Raji (cell line): ENCODE measurements around the gene NOD2.

Source experiments
- POLR2A ChIP-seq: IDR thresholded peaks from 2 replicates; pipeline ENCODE4 v1.6.1; 2011; ENCODE audit warnings: low read depth, low read length, control low read depth; ENCODE audit not compliant: insufficient read depth

The NOD2 gene

DNA sequence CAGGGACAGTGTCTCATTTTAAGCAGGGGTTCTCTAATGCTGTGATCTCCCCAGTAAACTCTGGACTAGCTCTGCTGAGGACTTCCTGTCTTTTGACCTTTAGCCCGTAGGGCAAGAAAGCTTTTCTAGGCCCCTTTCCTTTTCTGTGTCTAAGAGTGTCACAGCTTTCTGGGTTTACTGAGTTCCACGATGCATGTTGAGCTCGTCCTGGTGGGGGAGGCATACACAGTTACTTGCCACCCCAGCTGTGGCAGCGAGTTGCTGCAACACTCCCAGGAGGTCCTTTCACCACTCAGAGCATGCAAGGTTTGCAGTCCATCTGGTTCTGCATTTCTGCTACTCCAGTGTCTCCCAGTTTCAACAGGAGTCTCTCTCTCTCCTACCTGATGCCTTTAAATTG, 23.7 kb downstream of the NOD2 start:
- TF ChIP-seq POLR2A, result no peak

DNA sequence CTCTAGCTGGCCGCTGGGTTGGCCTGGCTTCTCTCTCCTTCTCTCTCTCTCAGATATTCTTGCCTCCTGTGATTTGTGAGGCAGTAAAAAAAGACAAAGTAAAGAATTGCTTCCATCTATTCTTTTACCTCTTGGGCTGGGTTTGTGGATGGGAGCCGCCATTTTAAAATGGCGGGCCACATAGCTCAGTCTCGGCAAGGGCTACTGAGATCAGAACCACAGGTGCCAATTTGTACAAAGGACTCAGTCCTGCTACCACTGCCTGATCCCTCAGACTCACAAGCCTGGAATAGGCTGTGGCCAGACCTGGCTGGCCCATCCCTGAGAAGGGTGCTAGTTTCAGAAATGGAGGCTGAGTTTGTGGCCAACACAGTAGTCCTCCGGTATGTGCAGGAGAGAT, 24.1 kb downstream of the NOD2 start:
- no peak for TF ChIP-seq POLR2A

GRCh38 chr16:50718061-50718760, 24.8 kb downstream of the NOD2 start:
- no peak for TF ChIP-seq POLR2A

- TF ChIP-seq POLR2A, result no peak
Observed at GRCh38 chr16:50718761-50719400, 25.5 kb downstream of the NOD2 start.

GRCh38 chr16:50719401-50720337, 26.3 kb downstream of the NOD2 start:
- no peak for TF ChIP-seq POLR2A

DNA sequence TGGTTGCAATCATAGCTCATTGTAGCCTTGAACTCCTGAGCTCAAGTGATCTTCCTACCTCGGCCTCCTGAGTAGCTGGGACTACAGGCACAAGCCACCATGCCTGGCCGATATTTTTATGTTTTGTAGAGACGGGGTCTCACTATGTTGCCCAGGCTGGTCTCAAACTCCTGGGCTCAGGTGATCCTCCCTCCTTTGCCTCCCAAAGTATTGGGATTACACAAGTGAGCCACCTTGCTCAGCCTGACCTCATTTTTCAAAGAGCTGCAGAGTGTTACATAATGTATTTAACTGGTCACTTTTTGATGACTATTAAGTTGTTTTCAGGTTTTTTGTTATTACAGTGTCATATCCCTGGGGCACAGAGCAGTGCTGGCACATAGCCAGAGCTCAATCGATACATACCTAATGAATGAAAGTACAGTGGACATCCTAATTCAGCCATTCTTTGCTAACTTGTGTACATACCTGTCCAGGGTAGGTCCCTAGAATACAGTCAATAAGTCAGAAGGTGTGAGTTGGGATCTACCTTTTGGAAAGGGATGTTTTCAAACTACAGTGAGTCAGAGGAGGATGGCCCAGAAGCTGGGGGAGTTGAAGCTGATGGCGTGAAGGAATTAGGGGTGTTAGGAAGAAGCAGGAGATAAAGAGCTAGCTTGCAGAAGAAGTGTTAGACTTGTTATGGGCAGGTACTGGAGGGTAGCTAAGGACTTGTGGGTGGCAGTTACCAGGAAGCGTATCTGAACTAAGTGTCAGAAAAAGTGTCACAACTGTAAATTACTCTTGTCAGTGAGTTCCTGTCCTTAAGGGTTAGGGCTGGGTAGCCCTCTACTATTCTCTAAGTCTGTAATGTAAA, 28.4 kb downstream of the NOD2 start:
- TF ChIP-seq POLR2A, result no peak

DNA sequence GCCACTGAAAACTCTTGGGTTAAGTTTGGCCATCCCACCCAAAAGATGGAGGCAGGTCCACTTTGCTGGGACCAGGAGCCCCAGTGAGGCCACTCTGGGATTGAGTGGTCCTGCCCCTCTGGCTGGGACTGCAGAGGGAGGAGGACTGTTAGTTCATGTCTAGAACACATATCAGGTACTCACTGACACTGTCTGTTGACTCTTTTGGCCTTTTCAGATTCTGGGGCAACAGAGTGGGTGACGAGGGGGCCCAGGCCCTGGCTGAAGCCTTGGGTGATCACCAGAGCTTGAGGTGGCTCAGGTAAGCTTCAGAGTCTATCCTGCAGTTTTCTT, 29.0 kb downstream of the NOD2 start:
- TF ChIP-seq POLR2A, result no peak

- TF ChIP-seq POLR2A, result no peak
Observed at GRCh38 chr16:50722960-50723359, 29.6 kb downstream of the NOD2 start.

DNA sequence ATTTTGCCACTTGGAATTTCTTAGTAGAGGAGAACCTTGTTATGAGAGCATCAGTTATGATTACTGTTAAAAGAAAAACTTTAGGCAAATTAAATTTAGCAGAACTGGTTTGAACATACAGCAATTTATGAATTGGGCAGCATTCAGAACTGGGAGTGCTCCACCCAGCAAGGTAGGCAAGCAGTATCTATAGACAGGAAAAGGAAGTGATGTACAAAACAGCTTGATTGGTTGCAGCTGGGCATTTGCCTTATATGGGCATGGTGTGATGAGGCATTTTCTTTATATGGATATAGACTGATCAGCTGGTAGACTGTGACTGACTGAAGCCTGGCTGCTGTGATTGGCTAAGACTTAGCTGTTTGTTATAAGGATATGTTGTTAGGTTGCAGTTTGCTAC, 30.9 kb downstream of the NOD2 start:
- no peak for TF ChIP-seq POLR2A

DNA sequence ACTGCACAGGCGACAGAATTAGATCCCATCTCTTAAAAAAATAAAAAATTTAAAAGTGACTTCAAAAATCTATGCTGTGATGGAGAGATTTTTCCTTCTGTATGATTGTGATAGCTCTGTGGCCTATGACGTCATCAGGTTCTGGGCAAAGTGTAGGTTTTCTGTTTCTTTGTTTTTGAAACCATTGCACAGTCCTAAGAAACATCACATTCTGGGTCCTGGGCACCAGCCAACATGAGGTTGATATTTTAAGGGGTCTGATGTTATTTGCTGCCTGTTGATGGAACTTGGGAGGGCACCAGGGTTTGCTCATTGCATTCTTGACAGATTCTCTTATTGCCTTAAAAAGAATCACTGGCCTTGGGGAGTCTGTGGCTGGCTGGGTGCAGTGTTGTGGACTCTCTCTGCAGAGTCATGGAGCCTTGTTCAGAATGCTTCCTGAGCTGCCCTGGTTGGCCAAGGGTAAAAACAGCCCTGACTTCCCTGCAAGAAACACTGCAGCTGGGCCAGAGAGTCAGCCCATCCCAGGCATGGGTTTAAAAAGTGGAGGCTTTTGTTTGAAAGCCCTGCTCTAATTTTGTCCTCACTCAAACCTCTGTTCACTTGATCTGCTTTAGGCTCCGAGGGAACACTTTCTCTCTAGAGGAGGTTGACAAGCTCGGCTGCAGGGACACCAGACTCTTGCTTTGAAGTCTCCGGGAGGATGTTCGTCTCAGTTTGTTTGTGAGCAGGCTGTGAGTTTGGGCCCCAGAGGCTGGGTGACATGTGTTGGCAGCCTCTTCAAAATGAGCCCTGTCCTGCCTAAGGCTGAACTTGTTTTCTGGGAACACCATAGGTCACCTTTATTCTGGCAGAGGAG, 38.0 kb downstream of the NOD2 start:
- no peak for TF ChIP-seq POLR2A

DNA sequence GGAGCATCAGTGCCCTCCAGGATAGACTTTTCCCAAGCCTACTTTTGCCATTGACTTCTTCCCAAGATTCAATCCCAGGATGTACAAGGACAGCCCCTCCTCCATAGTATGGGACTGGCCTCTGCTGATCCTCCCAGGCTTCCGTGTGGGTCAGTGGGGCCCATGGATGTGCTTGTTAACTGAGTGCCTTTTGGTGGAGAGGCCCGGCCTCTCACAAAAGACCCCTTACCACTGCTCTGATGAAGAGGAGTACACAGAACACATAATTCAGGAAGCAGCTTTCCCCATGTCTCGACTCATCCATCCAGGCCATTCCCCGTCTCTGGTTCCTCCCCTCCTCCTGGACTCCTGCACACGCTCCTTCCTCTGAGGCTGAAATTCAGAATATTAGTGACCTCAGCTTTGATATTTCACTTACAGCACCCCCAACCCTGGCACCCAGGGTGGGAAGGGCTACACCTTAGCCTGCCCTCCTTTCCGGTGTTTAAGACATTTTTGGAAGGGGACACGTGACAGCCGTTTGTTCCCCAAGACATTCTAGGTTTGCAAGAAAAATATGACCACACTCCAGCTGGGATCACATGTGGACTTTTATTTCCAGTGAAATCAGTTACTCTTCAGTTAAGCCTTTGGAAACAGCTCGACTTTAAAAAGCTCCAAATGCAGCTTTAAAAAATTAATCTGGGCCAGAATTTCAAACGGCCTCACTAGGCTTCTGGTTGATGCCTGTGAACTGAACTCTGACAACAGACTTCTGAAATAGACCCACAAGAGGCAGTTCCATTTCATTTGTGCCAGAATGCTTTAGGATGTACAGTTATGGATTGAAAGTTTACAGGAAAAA, 38.8 kb downstream of the NOD2 start:
- no peak for TF ChIP-seq POLR2A

DNA sequence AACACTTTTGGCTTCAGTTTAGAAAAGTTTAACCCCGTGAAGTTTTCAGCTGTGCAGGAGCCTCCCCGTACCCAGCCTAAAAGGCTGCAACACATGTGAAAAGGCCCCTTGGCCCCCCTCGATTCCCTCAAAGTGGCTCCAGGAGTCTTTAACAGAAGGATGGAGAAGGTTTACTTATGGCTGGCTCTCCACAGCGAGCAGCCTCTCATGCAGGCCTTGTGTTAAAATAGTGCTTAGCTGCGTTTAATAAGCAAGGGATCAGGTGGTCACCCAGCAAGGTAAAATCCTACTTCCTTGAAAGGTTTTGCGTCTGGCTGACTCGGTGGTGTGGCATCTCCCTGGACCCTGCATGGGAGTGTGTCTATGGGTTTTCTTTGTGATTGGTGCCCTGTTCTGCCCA, 40.1 kb downstream of the NOD2 start:
- no peak for TF ChIP-seq POLR2A

GRCh38 chr16:50735629-50736122, 42.3 kb downstream of the NOD2 start:
- no peak for TF ChIP-seq POLR2A
